Activated CD8-positive, alpha-beta memory T cell treated with anti-CD3 and anti-CD28 coated beads, Interleukin-2, amount 50 U/mL, for 24 hours (primary cell): ENCODE data around the gene PAPOLB.

Experiments used
- DNase-seq: peaks from one replicate; pipeline ENCODE4 v3.0.0-alpha.2; 2020; ENCODE audit errors: extremely low read depth

PAPOLB gene

GRCh38 chr7:4824120-4824775, 37.6 kb downstream of the PAPOLB start:
- DNase-seq, result no peak

GRCh38 chr7:4823441-4824119, 38.2 kb downstream of the PAPOLB start:
- DNase-seq, result no peak

GRCh38 chr7:4822677-4823076, 39.2 kb downstream of the PAPOLB start:
- DNase-seq, result no peak

- DNase-seq, result no peak
These were observed 40.8 kb downstream of the PAPOLB start for GRCh38 chr7:4820967-4821471.

GRCh38 chr7:4820405-4820966, 41.3 kb downstream of the PAPOLB start:
- DNase-seq, result no peak

GRCh38 chr7:4819560-4820404, 42.0 kb downstream of the PAPOLB start:
- DNase-seq, result no peak

- DNase-seq, result no peak
These were observed 43.6 kb downstream of the PAPOLB start for GRCh38 chr7:4818000-4818794.

- DNase-seq, result no peak
These were observed 44.5 kb downstream of the PAPOLB start for GRCh38 chr7:4817178-4817901.

- no peak for DNase-seq
These were observed 45.3 kb downstream of the PAPOLB start for GRCh38 chr7:4816419-4817080.

- DNase-seq, result no peak
These were observed 46.0 kb downstream of the PAPOLB start for GRCh38 chr7:4815609-4816418.

GRCh38 chr7:4815121-4815520, 46.7 kb downstream of the PAPOLB start:
- no peak for DNase-seq

- DNase-seq, result no peak
These were observed 47.4 kb downstream of the PAPOLB start for GRCh38 chr7:4814433-4814832.

GRCh38 chr7:4809666-4810065, 52.2 kb downstream of the PAPOLB start:
- no peak for DNase-seq

GRCh38 chr7:4809091-4809591, 52.7 kb downstream of the PAPOLB start:
- no peak for DNase-seq

GRCh38 chr7:4808565-4808964, 53.3 kb downstream of the PAPOLB start:
- no peak for DNase-seq

GRCh38 chr7:4808026-4808425, 53.8 kb downstream of the PAPOLB start:
- DNase-seq, result no peak
